ENCODE results near the gene MASTL. TPM values are rescaled to one million over a fixed set of nuclear protein-coding genes. Genes with fewer than 3 reads are reported as not detected.
A peak's percentile ranks its signal among the peaks of the same experiment; 100 is the strongest.

Gene MASTL
- total RNA-seq, 2 donors from 2014 or later = 30.3 to 50.2 TPM

GRCh38 chr10:27138277-27138676 lies 16.9 kb upstream of the MASTL start:
- Histone ChIP-seq H3K9me3 (ENCODE audit: control insufficient read depth, low read length) (no peaks in the 10 kb centered on the region), H3K4me1 (ENCODE audit: control insufficient read depth, insufficient read depth, low read length) (no peaks in the 10 kb centered on the region), H3K27ac (ENCODE audit: low read depth, low read length) (no peak overlapping the region), H3K36me3 (ENCODE audit: control insufficient read depth, insufficient read depth, low read length) (peaks cover 94% of the 10 kb centered on the region), H3K4me3 (ENCODE audit: low read length) (no peak overlapping the region), H3K27me3 (ENCODE audit: control insufficient read depth, insufficient read depth, low read length, poor library complexity, severe bottlenecking) (no peaks in the 10 kb centered on the region), H3K9ac (ENCODE audit: extremely low read depth, low read length, poor library complexity, severe bottlenecking) (no peak overlapping the region)
- Mint-ChIP-seq H3K27me3 (ENCODE audit: insufficient read depth) (no peaks in the 10 kb centered on the region), H3K9me3 (no peaks in the 10 kb centered on the region), H3K4me3 (no peak overlapping the region), H3K36me3 (ENCODE audit: low read depth) (peaks cover 59% of the 10 kb centered on the region), H3K4me1 (no peaks in the 10 kb centered on the region), H3K27ac (no peak overlapping the region)
- DNase-seq = no peak
- 96 to 100% methylated on average over 1 to 2 of the region's 3 CpGs for WGBS, 2 experiments (ENCODE audit: insufficient coverage in 1 of 2, insufficient read length in 1 of 2)
- no peak for TF ChIP-seq CTCF (conservative IDR thresholded peaks at IDR 0.05)

- Histone ChIP-seq H3K4me1 (ENCODE audit: control insufficient read depth, insufficient read depth, low read length) (no peaks in the 10 kb centered on the region), H3K9me3 (ENCODE audit: control insufficient read depth, low read length) (no peaks in the 10 kb centered on the region), H3K9ac (ENCODE audit: extremely low read depth, low read length, poor library complexity, severe bottlenecking) (no peak overlapping the region), H3K27me3 (ENCODE audit: control insufficient read depth, insufficient read depth, low read length, poor library complexity, severe bottlenecking) (no peaks in the 10 kb centered on the region), H3K27ac (ENCODE audit: low read depth, low read length) (no peak overlapping the region), H3K4me3 (ENCODE audit: low read length) (no peak overlapping the region), H3K36me3 (ENCODE audit: control insufficient read depth, insufficient read depth, low read length) (peaks cover 96% of the 10 kb centered on the region)
- Mint-ChIP-seq H3K27me3 (ENCODE audit: insufficient read depth) (no peaks in the 10 kb centered on the region), H3K4me1 (no peaks in the 10 kb centered on the region), H3K4me3 (no peak overlapping the region), H3K27ac (no peak overlapping the region), H3K36me3 (ENCODE audit: low read depth) (peaks cover 73% of the 10 kb centered on the region), H3K9me3 (no peaks in the 10 kb centered on the region)
- no peak for DNase-seq
- 100% methylated on average over 1 of the region's 1 CpG; no CpG with 5 or more reads in 1 of the 2 experiments for WGBS, 2 experiments (ENCODE audit: insufficient coverage in 1 of 2, insufficient read length in 1 of 2)
- no peak for TF ChIP-seq CTCF (conservative IDR thresholded peaks at IDR 0.05)
Observed at GRCh38 chr10:27143686-27144085, 11.5 kb upstream of the MASTL start.

- H3K36me3 Mint-ChIP-seq (ENCODE audit: low read depth) = peaks cover 70% of the 10 kb centered on the region
Observed at GRCh38 chr10:27145937-27146336, 9.2 kb upstream of the MASTL start.

More at GRCh38 chr10:27145937-27146336, 9.2 kb upstream of the MASTL start:
- H3K27ac ChIP-seq (ENCODE audit: low read depth, low read length) = no peak overlapping the region
- H3K9me3 ChIP-seq (ENCODE audit: control insufficient read depth, low read length) = no peaks in the 10 kb centered on the region
- Mint-ChIP-seq H3K4me3 (no peak overlapping the region), H3K27me3 (ENCODE audit: insufficient read depth) (no peaks in the 10 kb centered on the region), H3K4me1 (peaks cover 2% of the 10 kb centered on the region), H3K9me3 (no peaks in the 10 kb centered on the region), H3K27ac (peak overlapping the region; percentile 35)
- H3K36me3 ChIP-seq (ENCODE audit: control insufficient read depth, insufficient read depth, low read length) = peaks cover 89% of the 10 kb centered on the region
- no peak overlapping the region for H3K4me3 ChIP-seq (ENCODE audit: low read length)
- TF ChIP-seq CTCF (conservative IDR thresholded peaks at IDR 0.05) = no peak
- H3K27me3 ChIP-seq (ENCODE audit: control insufficient read depth, insufficient read depth, low read length, poor library complexity, severe bottlenecking) = no peaks in the 10 kb centered on the region
- DNase-seq = no peak
- no peak overlapping the region for H3K9ac ChIP-seq (ENCODE audit: extremely low read depth, low read length, poor library complexity, severe bottlenecking)
- no peaks in the 10 kb centered on the region for H3K4me1 ChIP-seq (ENCODE audit: control insufficient read depth, insufficient read depth, low read length)
